GM18873 (cell line): ENCODE measurements around the gene MFSD6.
"Not testable (repeated sequence)": the region's sequence is repeated elsewhere in the genome, so short reads cannot be mapped to it uniquely, and the experiment has no call there.

ENCODE experiments used
- ATAC-seq: cut with Tn5 transposase; IDR thresholded peaks from one replicate; pipeline ENCODE4 v1.9.1; 2021; ENCODE audit warnings: mild to moderate bottlenecking, moderate library complexity, moderate number of reproducible peaks; ENCODE audit not compliant: unreplicated experiment, low FRiP score

The MFSD6 gene

GRCh38 chr2:190404487-190404886 lies 3.7 kb upstream of the MFSD6 start:
- no peak for ATAC-seq

- no peak for ATAC-seq
Measured at GRCh38 chr2:190405070-190405469, 3.1 kb upstream of the MFSD6 start.

- no peak for ATAC-seq
Measured at GRCh38 chr2:190405995-190406394, 2.2 kb upstream of the MFSD6 start.

- ATAC-seq: no peak
Measured at GRCh38 chr2:190406805-190407204, 1.4 kb upstream of the MFSD6 start.

GRCh38 chr2:190407246-190407661 lies 901 bp upstream of the MFSD6 start:
- no peak for ATAC-seq

GRCh38 chr2:190408538-190409271 lies 550 bp downstream of the MFSD6 start:
- peak; percentile 63 for ATAC-seq

GRCh38 chr2:190409616-190410015 lies 1.5 kb downstream of the MFSD6 start:
- ATAC-seq: no peak

GRCh38 chr2:190410166-190410565 lies 2.0 kb downstream of the MFSD6 start:
- ATAC-seq: no peak

- ATAC-seq: no peak
Measured at GRCh38 chr2:190412966-190413365, 4.8 kb downstream of the MFSD6 start.

- ATAC-seq: no peak
Measured at GRCh38 chr2:190413421-190413820, 5.3 kb downstream of the MFSD6 start.

- ATAC-seq: no peak
Measured at GRCh38 chr2:190415251-190415650, 7.1 kb downstream of the MFSD6 start.

- no peak for ATAC-seq
Measured at GRCh38 chr2:190415794-190416775, 7.9 kb downstream of the MFSD6 start.

- no peak for ATAC-seq
Measured at GRCh38 chr2:190417045-190417842, 9.1 kb downstream of the MFSD6 start.

- no peak for ATAC-seq
Measured at GRCh38 chr2:190418727-190419126, 10.6 kb downstream of the MFSD6 start.

- no peak for ATAC-seq
Measured at GRCh38 chr2:190420801-190421200, 12.6 kb downstream of the MFSD6 start.

GRCh38 chr2:190425221-190425866 lies 17.2 kb downstream of the MFSD6 start:
- ATAC-seq: no peak

- ATAC-seq: no peak
Measured at GRCh38 chr2:190425883-190426658, 17.9 kb downstream of the MFSD6 start.

GRCh38 chr2:190430866-190431265 lies 22.7 kb downstream of the MFSD6 start:
- not testable (repeated sequence) for ATAC-seq

GRCh38 chr2:190431907-190432306 lies 23.8 kb downstream of the MFSD6 start:
- no peak for ATAC-seq
